Astrocyte (in vitro differentiated cells and primary cell): Measurements from ENCODE around the gene BATF3. TPM values are rescaled to one million over a fixed set of nuclear protein-coding genes. Genes with fewer than 3 reads are reported as not detected.

Experiments
- DNase-seq: peaks from one replicate; pipeline ENCODE4 v3.0.0-alpha.2; 2010; ENCODE audit warnings: low read depth
- FAIRE-seq: peaks from 2 replicates; lab custom pipeline; 2011; peaks lifted over from hg19 to GRCh38; lab: Jason Lieb, UNC
- H2AFZ ChIP-seq: 2 replicates; pipeline ENCODE4 v1.6.0; 2012; ENCODE audit warnings: low read depth, low read length, inconsistent platforms
- H3K27ac ChIP-seq: 2 replicates; pipeline ENCODE4 v1.5.1; 2011; ENCODE audit warnings: low read depth, low read length, inconsistent platforms
- H3K27me3 ChIP-seq: 2 replicates; pipeline ENCODE4 v1.6.0; 2011; ENCODE audit warnings: low read length, inconsistent platforms; ENCODE audit not compliant: insufficient read depth
- H3K36me3 ChIP-seq: 2 replicates; pipeline ENCODE4 v1.5.1; 2011; ENCODE audit warnings: low read length, inconsistent platforms; ENCODE audit not compliant: insufficient read depth
- H3K4me1 ChIP-seq: 2 replicates; pipeline ENCODE4 v1.5.1; 2011; ENCODE audit warnings: low read length, inconsistent platforms; ENCODE audit not compliant: insufficient read depth
- H3K4me2 ChIP-seq: 2 replicates; pipeline ENCODE4 v1.6.0; 2012; ENCODE audit warnings: low read length, inconsistent platforms
- H3K4me3 ChIP-seq: 2 replicates; pipeline ENCODE4 v1.5.1; 2011; ENCODE audit warnings: low read depth, mild to moderate bottlenecking, low read length, inconsistent platforms; ENCODE audit not compliant: insufficient read depth
- H3K79me2 ChIP-seq: 2 replicates; pipeline ENCODE4 v1.6.0; 2012; ENCODE audit warnings: mild to moderate bottlenecking, low read length, inconsistent platforms; ENCODE audit not compliant: insufficient read depth
- H3K9ac ChIP-seq: 2 replicates; pipeline ENCODE4 v1.6.0; 2012; ENCODE audit warnings: mild to moderate bottlenecking, low read length, inconsistent platforms
- H3K9me3 ChIP-seq: 2 replicates; pipeline ENCODE4 v1.5.1; 2012; ENCODE audit warnings: low read depth, mild to moderate bottlenecking, low read length, inconsistent platforms; ENCODE audit not compliant: insufficient read depth
- H4K20me1 ChIP-seq: 2 replicates; pipeline ENCODE4 v1.6.0; 2012; ENCODE audit warnings: low read length, inconsistent platforms; ENCODE audit not compliant: insufficient read depth
- H3K27ac Mint-ChIP-seq: one replicate; pipeline ENCODE4 v1.8.0; 2021; ENCODE audit warnings: mild to moderate bottlenecking, mixed read lengths; ENCODE audit not compliant: unreplicated experiment
- H3K27me3 Mint-ChIP-seq: one replicate; pipeline ENCODE4 v1.8.0; 2021; ENCODE audit warnings: low read depth, mixed read lengths; ENCODE audit not compliant: unreplicated experiment
- H3K36me3 Mint-ChIP-seq: one replicate; pipeline ENCODE4 v1.8.0; 2021; ENCODE audit warnings: low read depth, mixed read lengths; ENCODE audit not compliant: unreplicated experiment
- H3K4me1 Mint-ChIP-seq: one replicate; pipeline ENCODE4 v1.8.0; 2021; ENCODE audit warnings: low read depth, mixed read lengths; ENCODE audit not compliant: unreplicated experiment
- H3K4me3 Mint-ChIP-seq: one replicate; pipeline ENCODE4 v1.8.0; 2021; ENCODE audit warnings: mild to moderate bottlenecking, moderate library complexity, mixed read lengths; ENCODE audit not compliant: unreplicated experiment
- H3K9me3 Mint-ChIP-seq: one replicate; pipeline ENCODE4 v1.8.0; 2021; ENCODE audit warnings: mild to moderate bottlenecking, mixed read lengths; ENCODE audit not compliant: unreplicated experiment
- EZH2 ChIP-seq: IDR thresholded peaks from 2 replicates; pipeline ENCODE4 v1.6.1; 2012; ENCODE audit warnings: mild to moderate bottlenecking, low read length, inconsistent platforms; ENCODE audit not compliant: insufficient read depth
- total RNA-seq: library from RNA; stranded (reverse); gene quantifications from 2 replicates; pipeline ENCODE4 v1.2.1, GENCODE V29; 2021
- TF ChIP-seq, protein P1 (sequence below): IDR thresholded peaks from 2 replicates; pipeline ENCODE4 v1.5.1; 2011; ENCODE audit warnings: low read depth, mild to moderate bottlenecking, inconsistent platforms, low read length, moderate library complexity; ENCODE audit not compliant: insufficient read depth

Gene BATF3
- total RNA-seq, 1 donor from 2014 or later = 1.9 TPM

DNA sequence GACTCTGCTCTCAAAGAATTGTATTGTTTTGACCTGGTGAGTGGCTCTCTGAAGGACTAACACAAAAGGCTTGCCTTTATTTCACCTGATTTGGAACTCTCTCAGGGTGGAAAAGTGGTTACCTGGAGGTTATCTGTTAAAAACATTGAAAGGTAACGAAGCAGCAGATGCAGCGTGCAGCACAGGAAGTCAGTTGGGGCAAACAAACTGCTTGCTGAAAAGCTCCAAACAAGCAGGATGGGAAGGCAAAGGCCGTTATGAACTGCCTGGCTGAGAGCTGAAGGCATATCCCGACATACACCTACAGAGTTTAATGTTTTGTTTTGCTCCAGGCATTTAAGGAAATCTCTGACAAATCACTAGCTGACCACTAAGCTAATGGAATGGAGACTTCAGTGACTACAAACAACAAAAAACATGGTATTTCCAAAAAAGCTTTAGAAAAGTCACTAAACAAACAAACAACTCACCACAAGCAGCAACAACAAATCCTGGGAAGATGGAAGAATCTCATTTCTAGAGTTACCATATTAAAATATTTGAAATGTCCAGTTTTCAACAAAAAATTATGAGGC is 44.3 kb upstream of the BATF3 start:
- H3K27me3 ChIP-seq = no peaks in the 10 kb centered on the region
- H3K9me3 ChIP-seq = no peaks in the 10 kb centered on the region
- no peak for FAIRE-seq
- no peaks in the 10 kb centered on the region for H3K4me1 ChIP-seq
- Mint-ChIP-seq H3K27ac (no peak overlapping the region), H3K27me3 (no peaks in the 10 kb centered on the region), H3K36me3 (peaks cover 9% of the 10 kb centered on the region), H3K9me3 (peaks cover 2% of the 10 kb centered on the region), H3K4me1 (no peaks in the 10 kb centered on the region), H3K4me3 (no peak overlapping the region)
- no peak for DNase-seq
- H3K27ac ChIP-seq = no peak overlapping the region
- H3K36me3 ChIP-seq = no peaks in the 10 kb centered on the region
- H3K4me2 ChIP-seq = no peak overlapping the region
- H3K4me3 ChIP-seq = no peak overlapping the region
- H4K20me1 ChIP-seq = no peaks in the 10 kb centered on the region
- H3K9ac ChIP-seq = no peak overlapping the region
- peaks cover 14% of the 10 kb centered on the region for H3K79me2 ChIP-seq
- TF ChIP-seq, protein P1, sequence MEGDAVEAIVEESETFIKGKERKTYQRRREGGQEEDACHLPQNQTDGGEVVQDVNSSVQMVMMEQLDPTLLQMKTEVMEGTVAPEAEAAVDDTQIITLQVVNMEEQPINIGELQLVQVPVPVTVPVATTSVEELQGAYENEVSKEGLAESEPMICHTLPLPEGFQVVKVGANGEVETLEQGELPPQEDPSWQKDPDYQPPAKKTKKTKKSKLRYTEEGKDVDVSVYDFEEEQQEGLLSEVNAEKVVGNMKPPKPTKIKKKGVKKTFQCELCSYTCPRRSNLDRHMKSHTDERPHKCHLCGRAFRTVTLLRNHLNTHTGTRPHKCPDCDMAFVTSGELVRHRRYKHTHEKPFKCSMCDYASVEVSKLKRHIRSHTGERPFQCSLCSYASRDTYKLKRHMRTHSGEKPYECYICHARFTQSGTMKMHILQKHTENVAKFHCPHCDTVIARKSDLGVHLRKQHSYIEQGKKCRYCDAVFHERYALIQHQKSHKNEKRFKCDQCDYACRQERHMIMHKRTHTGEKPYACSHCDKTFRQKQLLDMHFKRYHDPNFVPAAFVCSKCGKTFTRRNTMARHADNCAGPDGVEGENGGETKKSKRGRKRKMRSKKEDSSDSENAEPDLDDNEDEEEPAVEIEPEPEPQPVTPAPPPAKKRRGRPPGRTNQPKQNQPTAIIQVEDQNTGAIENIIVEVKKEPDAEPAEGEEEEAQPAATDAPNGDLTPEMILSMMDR = no peak
- no peak for TF ChIP-seq EZH2
- H2AFZ ChIP-seq = no peak overlapping the region

DNA sequence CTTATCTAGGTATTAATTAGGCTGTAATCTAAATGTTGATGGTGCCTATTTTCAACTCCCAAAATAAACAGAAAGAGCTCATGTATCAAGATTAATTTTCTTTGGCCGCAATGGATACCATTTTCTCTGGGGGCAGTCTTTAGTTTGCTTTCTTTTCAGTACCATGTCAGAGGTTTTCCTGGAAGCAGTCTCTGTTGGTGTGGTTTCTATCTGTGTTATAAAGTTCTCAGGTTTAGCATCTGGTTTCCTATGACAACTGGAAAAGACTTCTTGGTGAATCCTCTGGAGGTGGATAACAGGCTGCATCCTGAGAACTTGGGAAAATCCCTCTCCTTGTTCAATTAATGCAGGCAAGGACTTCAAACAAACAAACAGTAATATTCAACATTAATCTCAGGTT is 38.7 kb upstream of the BATF3 start:
- H3K9ac ChIP-seq = no peak overlapping the region
- no peaks in the 10 kb centered on the region for H3K9me3 ChIP-seq
- no peaks in the 10 kb centered on the region for H3K4me1 ChIP-seq
- no peaks in the 10 kb centered on the region for H4K20me1 ChIP-seq
- DNase-seq (peak; percentile 69), FAIRE-seq (no peak)
- H3K27me3 ChIP-seq = no peaks in the 10 kb centered on the region
- peaks cover 3% of the 10 kb centered on the region for H3K79me2 ChIP-seq
- no peak for TF ChIP-seq EZH2
- TF ChIP-seq, protein P1 = no peak
- no peaks in the 10 kb centered on the region for H3K27me3 Mint-ChIP-seq
- no peak overlapping the region for H3K4me3 Mint-ChIP-seq
- peaks cover 6% of the 10 kb centered on the region for H3K36me3 Mint-ChIP-seq
- no peak overlapping the region for H3K4me2 ChIP-seq
- H3K27ac Mint-ChIP-seq = no peak overlapping the region
- no peaks in the 10 kb centered on the region for H3K9me3 Mint-ChIP-seq
- no peak overlapping the region for H2AFZ ChIP-seq
- H3K4me1 Mint-ChIP-seq = no peaks in the 10 kb centered on the region
- H3K27ac ChIP-seq = no peak overlapping the region
- H3K4me3 ChIP-seq = no peak overlapping the region
- peaks cover 4% of the 10 kb centered on the region for H3K36me3 ChIP-seq

DNA sequence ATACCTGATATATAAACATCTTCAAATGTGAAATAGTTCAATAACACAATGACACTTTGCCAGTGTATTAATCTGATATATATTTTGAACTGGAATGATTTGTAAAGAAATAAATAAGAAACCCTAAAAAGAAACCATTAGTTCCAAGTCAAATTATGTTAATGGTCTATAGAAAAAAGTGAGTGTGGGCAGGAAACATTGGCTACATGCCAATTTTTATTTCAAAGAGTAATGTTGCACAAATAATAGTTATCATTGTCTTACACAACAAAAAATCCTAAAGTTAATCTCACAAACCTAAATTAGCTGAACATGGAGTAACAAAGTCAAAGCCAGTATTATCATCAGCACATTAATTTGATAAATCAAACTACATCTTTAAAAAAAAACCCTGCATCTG is 37.9 kb upstream of the BATF3 start:
- DNase-seq (no peak), FAIRE-seq (no peak)
- Mint-ChIP-seq H3K27me3 (no peaks in the 10 kb centered on the region), H3K4me1 (no peaks in the 10 kb centered on the region), H3K9me3 (no peaks in the 10 kb centered on the region), H3K4me3 (no peak overlapping the region), H3K36me3 (peaks cover 7% of the 10 kb centered on the region), H3K27ac (no peak overlapping the region)
- no peak overlapping the region for H3K4me2 ChIP-seq
- H3K27ac ChIP-seq = no peak overlapping the region
- H3K9ac ChIP-seq = no peak overlapping the region
- H3K9me3 ChIP-seq = no peaks in the 10 kb centered on the region
- no peak for TF ChIP-seq EZH2
- H3K27me3 ChIP-seq = no peaks in the 10 kb centered on the region
- H2AFZ ChIP-seq = no peak overlapping the region
- no peak overlapping the region for H3K4me3 ChIP-seq
- H3K36me3 ChIP-seq = peaks cover 4% of the 10 kb centered on the region
- H3K79me2 ChIP-seq = peaks cover 3% of the 10 kb centered on the region
- H4K20me1 ChIP-seq = no peaks in the 10 kb centered on the region
- H3K4me1 ChIP-seq = no peaks in the 10 kb centered on the region
